Measurements from ENCODE around the gene GOLGA8K.
"Not testable (repeated sequence)": the region's sequence is repeated elsewhere in the genome, so short reads cannot be mapped to it uniquely, and the experiment has no call there.

GOLGA8K gene

GRCh38 chr15:32356909-32357308 lies 46.2 kb downstream of the GOLGA8K start:
- not testable (repeated sequence) for DNase-seq

GRCh38 chr15:32352748-32353147 lies 50.3 kb downstream of the GOLGA8K start:
- DNase-seq = not testable (repeated sequence)

- not testable (repeated sequence) for DNase-seq
These were observed 52.4 kb downstream of the GOLGA8K start for GRCh38 chr15:32350563-32351220.

- not testable (repeated sequence) for DNase-seq
These were observed 56.1 kb downstream of the GOLGA8K start for GRCh38 chr15:32347037-32347436.

- DNase-seq = not testable (repeated sequence)
These were observed 57.0 kb downstream of the GOLGA8K start for GRCh38 chr15:32345978-32346547.

- not testable (repeated sequence) for DNase-seq
These were observed 59.2 kb downstream of the GOLGA8K start for GRCh38 chr15:32343921-32344320.

Measured in fibroblast of skin of scalp (primary cell).